Stimulated activated CD8-positive, alpha-beta memory T cell treated with anti-CD3 and anti-CD28 coated beads, Interleukin-7, amount 100 ng/mL, for 4 hours (primary cell): ENCODE results near the gene GPR33.
"Not testable (repeated sequence)": the region's sequence is repeated elsewhere in the genome, so short reads cannot be mapped to it uniquely, and the experiment has no call there.

ENCODE experiments used
- DNase-seq, 2 donors: peaks; one replicate each; pipeline ENCODE4 v3.0.0-alpha.2; 2020; ENCODE audit warnings: low read depth in 2 of 2

Gene GPR33

GRCh38 chr14:31461545-31461944, 26.3 kb downstream of the GPR33 start:
- no peak for DNase-seq

- DNase-seq = no peak
These were observed 29.9 kb downstream of the GPR33 start for GRCh38 chr14:31457665-31458659.

DNA sequence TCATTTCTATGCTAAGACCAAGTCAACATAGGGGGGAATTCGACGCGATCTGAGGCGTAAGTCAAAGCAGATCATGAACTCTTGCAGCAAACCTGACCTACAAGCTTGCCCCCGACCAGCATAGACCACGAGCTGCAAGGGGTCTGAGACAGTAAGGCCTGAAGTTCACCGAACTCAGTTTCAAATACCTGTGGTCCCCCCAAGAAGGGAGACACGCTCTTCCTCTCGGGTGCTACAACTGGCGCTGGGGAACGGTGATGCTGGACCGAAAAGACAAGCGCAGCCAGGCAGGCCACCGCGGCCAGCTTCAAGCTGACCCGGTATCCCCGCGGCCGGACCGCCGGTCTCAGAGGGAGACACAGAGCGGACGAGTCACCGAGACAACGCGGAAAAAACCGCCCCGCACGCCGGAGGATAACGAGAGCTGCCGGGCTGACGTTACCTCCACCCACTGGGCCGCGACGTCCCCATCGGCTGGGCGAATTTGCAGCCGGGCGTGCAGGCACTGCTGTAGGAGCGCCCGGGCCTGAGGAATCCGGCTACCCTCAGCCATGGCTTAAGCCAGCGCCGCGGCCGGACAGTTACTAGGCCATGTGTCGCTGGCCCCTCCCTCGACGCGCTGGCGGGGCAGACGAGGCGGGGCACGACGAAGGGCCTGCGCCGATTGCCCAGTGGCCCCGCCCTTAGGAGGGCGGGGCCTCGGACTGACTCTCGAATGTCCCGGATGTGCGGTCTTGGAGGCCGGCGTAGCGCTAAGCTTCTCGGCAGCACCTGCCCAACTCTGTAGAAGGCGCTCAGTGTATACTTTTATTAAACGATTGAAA, 30.8 kb downstream of the GPR33 start, which contains the start of gene DTD2:
Gene DTD2 (minus strand): TSS at position 666 of the 824 bp plus-strand sequence. CDS start 113 bp downstream, at position 553.
- peak; percentile 81 to 87 for DNase-seq

DNA sequence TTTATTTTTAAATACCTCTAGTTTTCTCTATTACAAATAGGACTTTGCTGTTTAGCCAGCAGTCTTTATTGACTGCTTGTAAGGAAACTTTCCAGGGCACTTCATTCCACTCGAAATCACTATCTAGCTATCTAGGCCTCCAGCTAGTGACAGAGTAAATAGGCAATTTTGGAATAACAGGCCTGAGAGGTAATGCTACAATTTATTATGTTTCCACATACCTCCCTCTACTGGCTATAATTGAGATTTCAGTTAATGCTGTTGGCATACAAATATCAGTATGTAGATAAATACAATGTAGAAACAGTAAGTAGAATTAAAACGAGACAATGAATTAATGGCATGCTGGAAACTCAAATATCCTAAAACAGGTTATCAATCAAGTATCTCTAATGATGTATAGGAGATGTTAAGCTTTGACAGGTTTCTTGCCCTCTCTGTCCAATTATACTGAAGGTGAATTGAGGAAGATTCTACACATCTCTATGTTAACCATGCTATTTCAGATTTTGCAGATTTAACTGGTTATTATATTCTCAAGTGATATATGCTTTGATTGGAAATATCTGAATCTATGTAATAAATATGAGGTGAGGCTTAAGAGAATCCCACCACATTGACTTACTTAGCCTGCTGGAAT, 37.7 kb downstream of the GPR33 start:
- no peak for DNase-seq

DNA sequence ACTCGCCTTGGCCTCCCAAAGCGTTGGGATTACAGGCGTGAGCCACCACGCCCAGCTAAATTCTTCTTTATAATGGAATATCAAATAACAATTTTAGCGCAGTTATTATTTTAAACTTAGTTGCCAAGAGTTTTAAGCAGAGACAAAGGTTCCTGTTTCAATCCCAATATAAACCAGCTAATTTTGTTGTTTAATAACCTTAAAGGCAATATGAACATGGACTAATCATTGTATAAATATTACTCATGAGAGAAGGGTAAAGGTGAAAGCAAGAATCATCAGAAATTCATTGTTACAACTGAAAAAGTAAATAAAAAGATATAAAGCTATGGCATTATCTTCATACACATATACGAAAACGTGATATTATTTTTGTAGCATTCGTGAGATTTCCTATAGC, 38.7 kb downstream of the GPR33 start:
- no peak for DNase-seq

DNA sequence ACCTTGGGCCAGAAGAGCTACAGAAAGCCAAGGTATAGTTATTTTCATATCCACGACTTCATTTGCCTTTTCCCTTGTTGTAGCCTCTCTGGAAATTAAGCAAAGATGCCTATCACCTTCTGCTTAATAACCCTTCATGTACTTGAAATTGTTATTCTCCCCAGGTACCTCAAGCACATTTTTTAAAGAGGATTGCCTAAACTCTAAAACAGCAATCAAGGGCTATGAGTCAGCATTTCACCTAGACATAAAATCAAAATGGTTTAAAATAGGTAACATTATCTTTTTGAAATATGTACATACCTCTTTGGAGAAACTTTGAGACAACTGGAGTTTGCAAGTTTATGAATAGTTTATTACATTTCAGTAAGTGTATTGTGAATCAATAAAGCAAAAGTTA, 42.1 kb downstream of the GPR33 start:
- DNase-seq = no peak

DNA sequence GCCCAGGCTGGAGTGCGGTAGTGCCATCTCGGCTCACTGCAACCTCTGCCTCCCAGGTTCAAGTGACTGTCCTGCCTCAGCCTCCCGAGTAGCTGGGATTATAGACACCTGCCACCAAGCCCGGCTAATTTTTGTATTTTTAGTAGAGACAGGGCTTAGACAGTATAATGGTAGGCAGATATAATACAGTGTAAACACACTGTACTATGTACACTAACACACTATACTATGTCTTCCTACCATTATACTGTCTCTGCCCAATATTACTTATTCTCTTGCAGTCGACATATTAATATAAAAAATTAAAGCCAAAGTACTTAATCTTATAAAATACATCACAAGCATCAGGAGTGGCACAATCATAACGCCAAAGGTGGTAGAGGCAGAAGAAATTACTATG, 45.6 kb downstream of the GPR33 start:
- no peak for DNase-seq

GRCh38 chr14:31441273-31442111, 46.3 kb downstream of the GPR33 start:
- no peak for DNase-seq

DNA sequence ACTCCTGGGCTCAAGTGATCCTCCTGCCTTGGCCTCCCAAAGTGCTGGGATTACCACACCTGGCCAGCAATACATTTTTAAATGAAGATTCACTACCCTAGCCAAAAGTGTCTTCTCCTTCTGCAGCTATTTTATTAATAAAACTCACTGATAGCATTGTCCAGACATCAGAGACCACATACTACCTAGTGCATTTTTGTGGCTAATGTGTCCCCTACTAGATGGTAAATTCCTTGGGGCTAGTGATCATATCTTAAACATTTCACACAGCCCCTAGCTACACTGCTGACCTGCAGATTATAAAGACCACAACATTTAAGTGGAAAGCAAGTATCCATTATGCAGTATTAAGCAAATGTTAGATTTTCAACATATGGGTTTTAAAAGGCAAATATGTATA, 47.6 kb downstream of the GPR33 start:
- DNase-seq = no peak

- DNase-seq = no peak
These were observed 48.3 kb downstream of the GPR33 start for GRCh38 chr14:31439561-31439960.

DNA sequence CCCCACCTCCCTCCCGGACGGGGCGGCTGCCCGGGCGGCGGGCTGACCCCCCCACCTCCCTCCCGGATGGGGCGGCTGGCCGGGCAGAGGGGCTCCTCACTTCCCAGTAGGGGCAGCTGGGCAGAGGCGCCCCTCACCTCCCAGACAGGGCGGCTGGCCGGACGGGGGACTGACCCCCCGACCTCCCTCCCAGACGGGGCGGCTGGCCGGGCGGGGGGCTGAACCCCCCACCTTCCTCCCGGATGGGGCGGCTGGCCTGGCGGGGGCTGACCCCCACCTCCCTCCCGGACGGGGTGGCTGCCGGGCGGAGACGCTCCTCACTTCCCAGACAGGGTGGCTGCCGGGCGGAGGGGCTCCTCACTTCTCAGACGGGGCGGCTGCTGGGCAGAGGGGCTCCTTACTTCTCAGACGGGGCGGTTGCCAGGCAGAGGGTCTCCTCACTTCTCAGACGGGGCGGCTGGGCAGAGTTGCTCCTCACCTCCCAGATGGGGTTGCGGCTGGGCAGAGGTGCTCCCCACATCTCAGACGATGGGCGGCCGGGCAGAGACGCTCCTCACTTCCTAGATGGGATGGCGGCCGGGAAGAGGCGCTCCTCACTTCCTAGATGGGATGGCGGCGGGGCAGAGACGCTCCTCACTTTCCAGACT, 50.7 kb downstream of the GPR33 start:
- not testable (repeated sequence) for DNase-seq

DNA sequence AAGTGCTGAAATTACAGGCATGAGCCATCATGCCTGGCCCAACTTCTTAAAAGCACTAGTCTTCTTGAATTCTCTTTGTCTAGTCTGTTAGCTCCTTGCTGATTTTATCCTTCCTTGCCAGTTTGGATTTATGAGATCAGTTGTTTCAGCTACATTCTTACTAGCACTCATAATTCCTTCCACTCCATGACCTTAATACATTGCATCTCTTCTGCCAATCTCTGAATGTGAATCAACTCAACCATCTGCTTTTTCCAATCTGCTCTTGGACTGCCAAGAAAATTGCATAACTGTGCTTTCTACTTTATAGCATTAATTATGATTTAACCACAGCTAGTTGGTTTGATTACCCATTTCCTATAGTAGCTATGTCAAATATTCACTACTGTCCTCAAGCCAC, 52.6 kb downstream of the GPR33 start:
- DNase-seq = no peak
